NCI-H1048 (cell line): ENCODE measurements around the gene LPIN2.
"Not testable (repeated sequence)": the region's sequence is repeated elsewhere in the genome, so short reads cannot be mapped to it uniquely, and the experiment has no call there.

ENCODE experiments used
- DNase-seq: peaks from one replicate; lab custom pipeline; 2025; lab: John Stamatoyannopoulos, UW

Gene LPIN2

DNA sequence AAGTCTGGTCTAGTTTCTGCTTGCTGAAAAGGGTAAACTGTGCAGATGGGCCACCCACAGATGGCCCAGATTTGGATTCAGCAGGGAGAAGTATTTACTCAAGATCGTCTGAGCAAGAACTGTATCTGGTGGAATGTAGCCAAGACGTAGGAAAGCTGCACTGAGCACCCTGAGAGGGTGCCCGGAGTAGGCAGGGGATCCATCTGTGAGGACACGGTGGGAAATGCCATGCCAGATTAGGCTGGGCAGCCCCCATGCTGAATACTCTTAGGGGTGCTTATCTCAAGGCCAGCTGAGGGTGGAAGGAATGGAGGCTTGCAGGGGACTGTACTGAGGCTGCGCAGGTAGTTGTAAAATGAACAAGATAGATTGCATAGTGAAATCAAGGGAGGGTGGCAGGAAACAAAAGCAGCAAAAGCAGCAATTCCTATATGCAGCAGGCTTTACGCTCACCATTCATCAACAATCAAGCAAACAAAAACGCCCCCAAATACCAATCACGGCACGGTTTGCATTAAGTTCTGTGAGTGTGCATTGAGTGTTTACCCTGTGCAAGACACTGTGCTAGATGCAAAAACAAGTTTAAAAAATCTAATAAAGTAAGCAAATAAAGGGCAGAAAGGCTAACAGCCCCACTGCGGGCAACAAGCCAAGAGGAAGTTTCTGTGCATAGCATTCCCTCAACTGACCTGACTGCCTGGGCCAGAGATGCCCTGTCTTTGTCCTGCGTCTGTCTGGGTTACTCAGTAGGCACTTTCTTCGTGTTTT is 32.2 kb upstream of the LPIN2 start:
- no peak for DNase-seq

- DNase-seq: no peak
Observed at GRCh38 chr18:3042379-3042778, 29.4 kb upstream of the LPIN2 start.

GRCh38 chr18:3041843-3042242 is 28.9 kb upstream of the LPIN2 start:
- no peak for DNase-seq

DNA sequence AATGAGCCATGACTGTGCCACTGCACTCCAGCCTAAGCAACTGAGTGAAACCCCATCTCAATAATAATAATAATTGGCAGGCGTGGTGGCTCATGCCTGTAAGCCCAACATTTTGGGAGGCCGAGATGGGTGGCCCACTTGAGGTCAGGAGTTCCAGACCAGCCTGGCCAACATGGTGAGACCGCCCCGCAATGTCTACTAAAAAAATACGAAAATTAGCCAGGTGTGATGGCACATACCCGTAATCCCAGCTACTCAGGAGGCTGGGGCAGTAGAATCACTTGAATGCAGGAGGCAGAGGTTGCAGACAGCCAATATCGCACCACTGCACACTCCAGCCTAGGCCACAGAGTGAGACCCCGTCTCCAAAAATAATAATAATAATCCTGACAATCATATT is 27.9 kb upstream of the LPIN2 start:
- no peak for DNase-seq

DNA sequence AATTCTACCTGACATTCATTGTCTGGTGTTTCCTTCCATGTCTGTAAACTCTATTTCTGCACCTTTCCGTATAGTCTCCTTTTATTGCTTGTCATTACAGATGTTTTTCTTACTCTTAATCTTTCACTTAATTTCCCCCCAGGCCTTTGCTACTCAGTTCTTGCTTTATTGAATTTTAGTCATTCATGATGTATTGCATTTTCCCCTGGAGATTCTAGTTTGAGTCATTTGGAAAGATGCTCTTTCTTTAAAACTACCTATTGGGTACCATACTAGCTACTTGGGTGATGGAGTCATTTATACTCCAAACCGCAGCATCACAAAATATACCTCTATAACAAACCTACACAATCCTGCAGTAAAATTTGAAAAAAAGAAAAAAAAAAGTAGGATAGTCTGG is 27.2 kb upstream of the LPIN2 start:
- no peak for DNase-seq

GRCh38 chr18:3037423-3037915 is 24.5 kb upstream of the LPIN2 start:
- no peak for DNase-seq

DNA sequence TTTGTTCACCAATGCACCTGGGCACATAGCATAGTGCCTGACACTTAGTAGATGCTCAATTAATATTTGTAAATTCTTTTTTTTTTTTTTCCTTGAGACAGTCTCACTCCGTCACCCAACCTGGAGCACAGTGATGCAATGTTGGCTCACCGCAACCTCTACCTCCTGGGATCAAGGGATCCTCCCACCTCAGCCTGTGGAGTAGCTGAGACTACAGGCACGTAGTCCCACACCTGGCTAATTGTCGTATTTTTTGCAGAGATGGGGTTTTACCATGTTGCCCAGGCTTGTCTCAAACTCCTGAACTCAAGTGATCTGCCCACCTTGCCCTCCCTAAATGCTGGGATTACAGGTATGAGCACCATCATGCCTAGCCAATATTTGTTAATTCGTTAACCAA is 23.2 kb upstream of the LPIN2 start:
- no peak for DNase-seq

DNA sequence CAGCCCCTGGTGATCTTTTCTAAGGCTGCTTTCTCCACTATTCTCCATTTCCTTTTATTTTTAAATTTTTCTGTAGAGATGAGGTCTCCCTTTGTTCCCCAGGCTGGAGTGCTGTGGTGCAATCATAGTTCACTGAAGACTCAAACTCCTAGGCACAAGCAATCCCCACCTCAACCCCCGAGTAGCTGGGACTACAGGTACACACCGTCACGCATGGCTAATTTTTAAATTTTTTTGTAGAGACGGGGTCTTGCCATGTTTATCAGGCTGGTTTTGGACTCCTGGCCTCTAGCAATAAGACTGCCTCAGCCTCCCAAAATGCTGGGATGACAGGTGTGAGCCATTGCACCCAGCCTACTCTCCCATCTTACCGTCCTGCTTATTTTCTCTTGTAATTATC is 22.7 kb upstream of the LPIN2 start:
- DNase-seq: no peak

GRCh38 chr18:3032721-3033120 is 19.8 kb upstream of the LPIN2 start:
- no peak for DNase-seq

GRCh38 chr18:3029215-3029952 is 16.4 kb upstream of the LPIN2 start:
- DNase-seq: no peak

- DNase-seq: not testable (repeated sequence)
Observed at GRCh38 chr18:3028115-3028514, 15.2 kb upstream of the LPIN2 start.

DNA sequence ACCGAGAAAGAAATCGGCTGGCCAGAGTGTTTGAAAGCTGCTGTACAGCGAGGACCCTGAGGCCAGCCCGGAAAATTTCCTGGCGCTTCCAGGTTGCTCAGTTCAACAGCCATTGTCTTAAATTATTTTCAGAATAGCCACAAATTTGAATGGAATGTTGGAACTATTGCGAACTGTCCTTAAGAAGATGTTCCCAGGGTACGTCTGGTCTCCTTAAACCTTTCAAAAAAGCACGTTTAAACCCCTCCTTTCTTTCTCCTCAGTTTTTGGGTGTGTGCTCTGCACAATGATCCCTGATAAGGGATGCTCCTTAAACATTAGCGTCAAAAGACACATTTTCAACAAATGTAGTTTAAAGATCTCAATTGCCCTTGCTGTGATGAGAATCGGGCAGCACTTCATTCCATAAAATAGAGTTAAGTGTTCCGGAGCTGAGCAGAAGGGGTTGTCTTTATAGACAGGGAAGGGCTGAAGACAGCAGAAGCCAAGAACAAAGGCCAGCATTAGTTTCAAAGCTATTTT is 14.5 kb upstream of the LPIN2 start:
- no peak for DNase-seq

DNA sequence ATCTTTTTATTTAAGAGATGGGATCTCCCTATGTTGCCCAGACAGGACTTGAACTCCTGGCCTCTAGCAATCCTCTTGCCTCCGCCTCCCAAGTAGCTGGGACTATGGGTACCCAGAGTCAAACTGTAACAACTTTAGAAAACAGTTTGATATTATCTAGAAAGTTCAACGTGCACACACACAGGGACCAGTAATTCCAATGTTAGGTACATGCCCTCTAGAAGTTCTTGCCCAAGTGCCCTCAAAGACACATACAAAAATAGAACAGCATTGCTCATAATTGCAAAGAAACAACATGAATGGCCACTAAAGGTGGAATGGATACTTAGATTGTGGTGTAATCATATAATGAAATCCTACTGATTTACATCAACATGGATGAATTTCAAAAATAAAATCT is 12.6 kb upstream of the LPIN2 start:
- DNase-seq: no peak

GRCh38 chr18:3023603-3024002 is 10.7 kb upstream of the LPIN2 start:
- DNase-seq: not testable (repeated sequence)

DNA sequence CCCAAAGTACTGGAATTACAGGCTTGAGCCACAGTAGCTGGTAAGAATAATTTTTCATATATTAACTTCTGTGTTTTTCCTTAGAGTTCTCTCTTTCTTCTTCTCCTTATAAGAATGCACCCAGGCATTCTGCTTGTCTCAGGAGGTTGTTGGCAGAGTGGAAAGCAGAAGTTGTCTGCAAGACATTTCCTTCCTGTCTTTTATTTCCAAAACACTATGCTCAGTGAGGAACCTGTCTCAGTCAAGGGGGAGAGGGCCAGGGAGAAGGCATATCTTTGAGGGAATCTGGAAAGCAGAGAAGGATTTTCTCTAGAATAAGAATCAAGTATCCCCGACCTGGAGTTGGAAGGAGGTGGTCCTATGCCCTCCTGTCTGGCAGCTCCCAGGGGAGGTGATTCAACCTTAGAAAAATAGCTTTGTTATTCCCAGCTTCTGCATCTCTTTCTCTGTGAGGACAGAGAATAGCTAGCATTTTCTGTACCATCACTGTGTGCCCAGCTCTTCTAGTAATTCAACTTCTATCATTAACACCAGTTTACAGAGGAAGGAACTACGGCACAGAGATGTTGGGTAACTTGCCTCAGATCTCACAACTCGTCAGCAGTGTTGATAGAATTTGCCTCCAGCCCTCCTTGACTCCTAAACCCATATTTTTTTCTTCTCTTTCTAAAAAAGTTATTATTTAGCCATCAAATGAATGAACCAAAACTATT is 3.8 kb upstream of the LPIN2 start:
- no peak for DNase-seq

DNA sequence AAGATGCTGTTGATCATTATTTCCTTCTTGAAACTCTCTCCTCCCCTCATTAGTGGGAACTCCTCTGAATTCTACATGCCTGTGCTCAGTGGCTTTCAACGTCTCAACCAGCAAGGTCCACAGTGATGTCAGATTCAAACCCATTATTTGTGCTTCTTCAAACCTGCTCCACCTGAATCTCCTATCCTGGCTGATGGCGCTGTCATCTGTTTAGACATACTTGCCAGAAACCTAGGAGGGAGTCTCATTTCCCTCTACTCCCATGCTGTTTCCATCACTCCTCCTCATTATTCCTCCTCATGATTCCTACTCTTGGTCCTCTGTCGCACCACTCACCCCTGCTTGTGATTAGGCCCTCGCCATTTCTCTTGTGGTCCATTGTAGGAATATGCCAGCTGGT is 2.9 kb upstream of the LPIN2 start:
- DNase-seq: no peak

- DNase-seq: no peak
Observed at GRCh38 chr18:3015204-3015592, 2.3 kb upstream of the LPIN2 start.

GRCh38 chr18:3014503-3015203 is 1.7 kb upstream of the LPIN2 start:
- no peak for DNase-seq

DNA sequence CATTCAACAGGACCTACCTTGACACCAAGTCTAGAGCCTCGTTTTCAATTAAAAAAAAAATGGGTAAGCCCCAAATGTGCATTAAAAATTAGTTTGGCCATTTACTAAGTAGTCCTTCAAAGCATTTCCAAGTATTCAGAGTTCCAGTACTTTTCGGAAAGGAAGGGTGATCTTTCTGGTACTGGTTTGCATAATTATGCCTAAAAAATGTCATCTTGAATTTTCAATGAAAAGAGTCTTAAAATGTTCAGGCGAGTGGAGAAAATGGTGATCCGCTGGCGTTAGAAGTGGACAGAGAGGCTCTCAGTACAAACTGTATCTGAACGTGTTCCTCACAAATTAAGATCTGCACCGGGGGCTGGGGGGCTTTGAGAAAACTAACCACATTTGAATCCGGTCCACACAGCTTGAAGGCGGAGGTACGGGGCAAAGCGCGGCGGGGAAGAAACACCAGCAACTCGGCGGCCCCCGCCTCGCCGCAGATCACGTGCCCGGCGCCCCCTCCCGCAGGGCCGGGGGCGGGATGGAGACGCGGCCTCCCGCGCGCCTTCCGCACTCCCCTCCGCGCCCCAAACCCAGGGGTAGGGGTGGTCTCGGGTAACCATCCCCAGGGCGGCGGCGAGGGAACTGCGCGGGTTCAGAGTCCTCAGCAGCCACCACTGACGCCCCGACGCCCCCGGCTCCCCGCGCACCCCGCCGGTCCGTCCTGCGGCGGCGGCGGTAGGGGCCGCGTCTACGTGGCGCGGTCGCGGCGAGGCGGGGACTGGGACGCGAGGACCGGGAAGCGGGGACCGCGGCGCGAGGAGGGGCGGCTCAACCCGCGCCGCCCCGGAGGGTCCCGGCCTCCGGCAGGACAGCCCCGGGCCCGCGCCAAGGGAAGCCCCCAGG is 564 bp downstream of the LPIN2 start:
- no peak for DNase-seq

- no peak for DNase-seq
Observed at GRCh38 chr18:3010086-3010485, 2.9 kb downstream of the LPIN2 start.

- no peak for DNase-seq
Observed at GRCh38 chr18:3008541-3008940, 4.4 kb downstream of the LPIN2 start.
